GM19468 (cell line): Measurements from ENCODE around the gene NLRP6.

Experiments used
- ATAC-seq: cut with Tn5 transposase; IDR thresholded peaks from one replicate; pipeline ENCODE4 v1.9.1; 2021; ENCODE audit warnings: mild to moderate bottlenecking, moderate library complexity, moderate number of reproducible peaks; ENCODE audit not compliant: unreplicated experiment; ENCODE audit errors: extremely low read depth

Gene NLRP6

GRCh38 chr11:255176-255575, 23.0 kb upstream of the NLRP6 start:
- ATAC-seq: no peak

GRCh38 chr11:255816-256215, 22.4 kb upstream of the NLRP6 start:
- no peak for ATAC-seq

- ATAC-seq: no peak
Observed at GRCh38 chr11:256952-257737, 21.1 kb upstream of the NLRP6 start.

GRCh38 chr11:257766-258493, 20.3 kb upstream of the NLRP6 start:
- no peak for ATAC-seq

- ATAC-seq: no peak
Observed at GRCh38 chr11:259413-259812, 18.8 kb upstream of the NLRP6 start.

- no peak for ATAC-seq
Observed at GRCh38 chr11:261624-262023, 16.6 kb upstream of the NLRP6 start.

GRCh38 chr11:266676-267439, 11.3 kb upstream of the NLRP6 start:
- ATAC-seq: no peak

- no peak for ATAC-seq
Observed at GRCh38 chr11:267491-267994, 10.7 kb upstream of the NLRP6 start.

- ATAC-seq: peak; percentile 50
Observed at GRCh38 chr11:268716-269145, 9.5 kb upstream of the NLRP6 start.

- ATAC-seq: peak; percentile 41
Observed at GRCh38 chr11:269146-269890, 8.9 kb upstream of the NLRP6 start.

- no peak for ATAC-seq
Observed at GRCh38 chr11:270451-271318, 7.5 kb upstream of the NLRP6 start.

- no peak for ATAC-seq
Observed at GRCh38 chr11:271319-271715, 6.9 kb upstream of the NLRP6 start.

- ATAC-seq: no peak
Observed at GRCh38 chr11:272195-272930, 5.8 kb upstream of the NLRP6 start.

GRCh38 chr11:272931-273198, 5.3 kb upstream of the NLRP6 start:
- no peak for ATAC-seq

GRCh38 chr11:276219-276618, 2.0 kb upstream of the NLRP6 start:
- ATAC-seq: no peak

- no peak for ATAC-seq
Observed at GRCh38 chr11:279040-279965, 1.1 kb downstream of the NLRP6 start.

GRCh38 chr11:279966-280705, 1.9 kb downstream of the NLRP6 start:
- no peak for ATAC-seq
